Small intestine (tissue), 7 donors: ENCODE data around the gene STBD1. TPM values are rescaled to one million over a fixed set of nuclear protein-coding genes. Genes with fewer than 3 reads are reported as not detected.
"Not testable (repeated sequence)": the region's sequence is repeated elsewhere in the genome, so short reads cannot be mapped to it uniquely, and the experiment has no call there.

Experiments
- DNase-seq, 2 donors: peaks; one replicate each; pipeline versions ENCODE4 v3.0.0 to v3.0.0-alpha.2; 2013
- FAIRE-seq: peaks from 2 replicates; lab custom pipeline; 2012; peaks lifted over from hg19 to GRCh38; lab: Jason Lieb, UNC
- H3K27ac ChIP-seq, 3 donors: one replicate each; pipeline ENCODE4 v1.5.1; 2013; ENCODE audit warnings: low read length in 2 of 3, mild to moderate bottlenecking in 2 of 3, control low read depth in 1 of 3, inconsistent platforms in 1 of 3, low read depth in 1 of 3, moderate library complexity in 1 of 3
- H3K27me3 ChIP-seq, 3 donors: one replicate each; pipeline ENCODE4 v1.6.1; 2013; ENCODE audit warnings: low read length in 3 of 3, inconsistent platforms in 1 of 3; ENCODE audit not compliant: control insufficient read depth in 3 of 3, insufficient read depth in 3 of 3
- H3K36me3 ChIP-seq, 3 donors: one replicate each; pipeline ENCODE4 v1.6.1; 2013; ENCODE audit warnings: low read length in 3 of 3, inconsistent platforms in 1 of 3, low read depth in 1 of 3, mild to moderate bottlenecking in 1 of 3, moderate library complexity in 1 of 3; ENCODE audit not compliant: control insufficient read depth in 3 of 3, insufficient read depth in 2 of 3
- H3K4me1 ChIP-seq, 3 donors: one replicate each; pipeline ENCODE4 v1.6.1; 2013; ENCODE audit warnings: low read length in 2 of 3, inconsistent platforms in 1 of 3, low read depth in 1 of 3, mild to moderate bottlenecking in 1 of 3, moderate library complexity in 1 of 3; ENCODE audit not compliant: control insufficient read depth in 3 of 3, insufficient read depth in 2 of 3
- H3K4me3 ChIP-seq, 3 donors: one replicate each; pipeline ENCODE4 v1.5.1; 2013; ENCODE audit warnings: low read length in 3 of 3, control low read depth in 1 of 3, inconsistent platforms in 1 of 3, low read depth in 1 of 3, mild to moderate bottlenecking in 1 of 3, moderate library complexity in 1 of 3
- H3K9me3 ChIP-seq, 2 donors: one replicate each; pipeline ENCODE4 v1.6.1; 2013; ENCODE audit warnings: low read depth in 1 of 2, low read length in 1 of 2; ENCODE audit not compliant: control insufficient read depth in 2 of 2, insufficient read depth in 1 of 2
- WGBS, 3 donors: extraction: QIAGEN DNeasy Blood & Tissue Kit; methylation state at CpG; one replicate each; pipeline ENCODE4 v1.1.7; 2013; 5-methylcytosine and 5-hydroxymethylcytosine counted together
- polyA plus RNA-seq, 4 donors: library from polyadenylated mRNA; stranded (reverse) in 3 of 4; unstranded in 1 of 4; fragments of 200-250 nt in 3 of 4; fragments of 120-200 nt in 1 of 4; gene quantifications; one replicate each; pipeline versions ENCODE4 v1.2.1 to v1.2.3, GENCODE V29; 2013
- donor health status: healthy with polysubstance abuse.
- donor health status: control.
- donor health status: control.
- donor health status: Bipolar disorder and iron deficiency.
- donor health status: healthy.

STBD1 gene
- polyA plus RNA-seq, 4 donors = 4.9 to 22.8 (median 8.9) TPM

- no peaks in the 10 kb centered on the region for H3K36me3 ChIP-seq
- peaks cover 0 to 25% (median 6%) of the 10 kb centered on the region in 3 donors for H3K4me1 ChIP-seq
- peak; percentile 45 to 59 for DNase-seq
- no peaks in the 10 kb centered on the region for H3K27me3 ChIP-seq
- H3K9me3 ChIP-seq = peaks cover 0 to 2% of the 10 kb centered on the region in 2 donors
- FAIRE-seq = no peak
- no peak overlapping the region for H3K4me3 ChIP-seq
- no peak overlapping the region for H3K27ac ChIP-seq
- WGBS, 3 donors = 23 to 54% (median 39%) methylated on average over 1 of the region's 1 CpG
Measured at GRCh38 chr4:76278583-76278982, 27.9 kb upstream of the STBD1 start.

- Histone ChIP-seq H3K4me1 (peaks cover 0 to 28% (median 6%) of the 10 kb centered on the region in 3 donors), H3K4me3 (no peak overlapping the region), H3K27me3 (no peaks in the 10 kb centered on the region), H3K9me3 (peaks cover 0 to 2% of the 10 kb centered on the region in 2 donors), H3K36me3 (no peaks in the 10 kb centered on the region), H3K27ac (no peak overlapping the region)
- DNase-seq (no peak), FAIRE-seq (no peak)
- 49 to 64% (median 56%) methylated on average over 4 of the region's 4 CpGs for WGBS, 3 donors
Measured at GRCh38 chr4:76279462-76279861, 27.1 kb upstream of the STBD1 start.

GRCh38 chr4:76280488-76281441 lies 25.8 kb upstream of the STBD1 start:
- Histone ChIP-seq H3K4me1 (peaks cover 0 to 21% (median 6%) of the 10 kb centered on the region in 3 donors), H3K27ac (no peak overlapping the region), H3K36me3 (no peaks in the 10 kb centered on the region), H3K27me3 (no peaks in the 10 kb centered on the region), H3K4me3 (no peak overlapping the region), H3K9me3 (no peaks in the 10 kb centered on the region)
- WGBS, 3 donors = 50 to 66% (median 61%) methylated on average over 6 of the region's 6 CpGs
- FAIRE-seq (no peak), DNase-seq (peak; percentile 28 to 36)

GRCh38 chr4:76281594-76281993 lies 24.9 kb upstream of the STBD1 start:
- DNase-seq, H3K27ac ChIP-seq, H3K36me3 ChIP-seq, H3K27me3 ChIP-seq, FAIRE-seq, H3K4me3 ChIP-seq, H3K9me3 ChIP-seq: not testable (repeated sequence)
- peaks cover 0 to 21% (median 6%) of the 10 kb centered on the region in 3 donors for H3K4me1 ChIP-seq
- WGBS, 3 donors = 19 to 65% (median 44%) methylated on average over 6 of the region's 6 CpGs

- peak in 1 of 2 donors; percentile 21 for DNase-seq
- FAIRE-seq = no peak
- no peaks in the 10 kb centered on the region for H3K9me3 ChIP-seq
- 37 to 65% (median 57%) methylated on average over 6 of the region's 6 CpGs for WGBS, 3 donors
- no peak overlapping the region for H3K27ac ChIP-seq
- H3K27me3 ChIP-seq = no peaks in the 10 kb centered on the region
- no peaks in the 10 kb centered on the region for H3K36me3 ChIP-seq
- peaks cover 0 to 19% (median 6%) of the 10 kb centered on the region in 3 donors for H3K4me1 ChIP-seq
- H3K4me3 ChIP-seq = no peak overlapping the region
Measured at GRCh38 chr4:76282941-76283689, 23.4 kb upstream of the STBD1 start.

GRCh38 chr4:76283900-76284299 lies 22.6 kb upstream of the STBD1 start:
- FAIRE-seq (no peak), DNase-seq (peak in 1 of 2 donors; percentile 21)
- Histone ChIP-seq H3K36me3 (no peaks in the 10 kb centered on the region), H3K9me3 (no peaks in the 10 kb centered on the region), H3K27ac (no peak overlapping the region), H3K4me3 (no peak overlapping the region), H3K4me1 (peaks cover 0 to 12% (median 6%) of the 10 kb centered on the region in 3 donors), H3K27me3 (no peaks in the 10 kb centered on the region)
- WGBS, 3 donors = 75 to 90% (median 87%) methylated on average over 4 of the region's 4 CpGs

DNA sequence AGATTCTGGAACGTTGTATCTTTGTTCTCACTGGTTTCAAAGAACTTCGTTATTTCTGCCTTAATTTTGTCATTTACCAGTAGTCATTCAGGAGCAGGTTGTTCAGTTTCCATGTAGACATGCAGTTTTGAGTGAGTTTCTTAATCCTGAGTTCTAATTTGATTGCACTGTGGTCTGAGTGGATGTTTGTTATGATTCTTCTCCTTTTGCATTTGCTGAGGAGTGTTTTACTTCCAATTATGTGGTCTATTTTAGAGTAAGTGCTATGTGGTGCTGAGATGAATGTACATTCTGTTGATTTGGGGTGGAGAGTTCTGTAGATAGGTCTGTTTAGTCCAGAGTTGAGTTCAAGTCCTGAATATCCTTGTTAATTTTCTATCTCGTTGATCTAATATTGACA lies 18.7 kb upstream of the STBD1 start:
- H3K27me3 ChIP-seq, DNase-seq, H3K4me3 ChIP-seq, H3K4me1 ChIP-seq, H3K36me3 ChIP-seq, H3K27ac ChIP-seq, FAIRE-seq, H3K9me3 ChIP-seq: not testable (repeated sequence)
- WGBS, 3 donors = 75 to 83% (median 83%) methylated on average over 3 of the region's 3 CpGs

DNA sequence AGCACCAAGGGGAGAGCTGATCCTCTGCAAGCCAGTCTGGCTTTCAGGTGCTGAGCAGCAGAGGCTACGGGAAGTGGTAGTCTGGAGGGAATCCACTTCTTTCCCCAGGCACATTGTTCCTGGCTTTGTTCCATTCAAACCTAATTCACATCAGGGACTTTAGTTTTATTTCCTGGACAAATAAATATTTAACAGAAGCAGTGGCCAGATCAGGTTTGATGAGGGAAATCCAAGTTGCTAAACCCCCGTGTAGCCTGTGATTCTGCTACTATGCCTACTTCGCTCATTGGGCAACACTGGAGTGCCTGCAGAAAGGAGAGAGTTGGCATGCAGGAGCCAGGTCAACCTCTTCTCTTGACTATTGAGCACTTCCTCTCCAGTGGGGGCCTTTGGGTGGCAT lies 13.8 kb upstream of the STBD1 start:
- H3K4me1 ChIP-seq = no peaks in the 10 kb centered on the region
- no peaks in the 10 kb centered on the region for H3K27me3 ChIP-seq
- DNase-seq (no peak), FAIRE-seq (no peak)
- no peak overlapping the region for H3K27ac ChIP-seq
- H3K36me3 ChIP-seq = peaks cover 0 to 7% (median 0%) of the 10 kb centered on the region in 3 donors
- WGBS, 3 donors = 62 to 78% (median 69%) methylated on average over 3 of the region's 3 CpGs
- no peaks in the 10 kb centered on the region for H3K9me3 ChIP-seq
- H3K4me3 ChIP-seq = no peak overlapping the region
